ENCODE data around the gene TRPM4. TPM values are rescaled to one million over a fixed set of nuclear protein-coding genes. Genes with fewer than 3 reads are reported as not detected.

The TRPM4 gene
- total and polyA plus RNA-seq, 8 donors = 11.8 to 47.1 (median 18.7) TPM

- FAIRE-seq (no peak), ATAC-seq (no peak), DNase-seq (no peak)
- H3K27ac ChIP-seq = no peak overlapping the region
- intact Hi-C loops (cut with DNase I) = no loop called here
- no peak for TF ChIP-seq CTCF (IDR thresholded peaks at IDR 0.05)
- H3K4me3 ChIP-seq = no peak overlapping the region
- H3K9me3 ChIP-seq = no peaks in the 10 kb centered on the region
- peaks cover 0 to 7% (median 6%) of the 10 kb centered on the region in 3 donors for H3K4me1 ChIP-seq
- H3K27me3 ChIP-seq = no peaks in the 10 kb centered on the region
- 73 to 76% methylated on average over 11 of the region's 11 CpGs for WGBS, 2 donors
- peaks cover 0 to 23% (median 9%) of the 10 kb centered on the region in 3 donors for H3K36me3 ChIP-seq
Observed at GRCh38 chr19:49111218-49111998, 46.2 kb upstream of the TRPM4 start.

- intact Hi-C loops (cut with DNase I) = no loop called here
- Histone ChIP-seq H3K9me3 (no peaks in the 10 kb centered on the region), H3K4me3 (peak within 1 kb of the TSS; percentile 71 to 93 (median 90)), H3K4me1 (peaks cover 0 to 18% (median 11%) of the 10 kb centered on the region in 3 donors), H3K27me3 (no peaks in the 10 kb centered on the region), H3K27ac (peak within 1 kb of the TSS; percentile 32 to 68 (median 56)), H3K36me3 (peaks cover 0 to 3% (median 0%) of the 10 kb centered on the region in 3 donors)
- TF ChIP-seq CTCF (IDR thresholded peaks at IDR 0.05) = peak in 2 of 4 donors; percentile 28 to 43
- 0 to 1% methylated on average over 35 to 66 of the region's 66 CpGs for WGBS, 2 donors
- FAIRE-seq (no peak), ATAC-seq (peak; percentile 57 to 77 (median 68)), DNase-seq (peak; percentile 54 to 90 (median 82))
Observed at GRCh38 chr19:49113762-49114629, 43.6 kb upstream of the TRPM4 start, which contains the start of gene LIN7B. Gene LIN7B, plus strand, starts transcription at chr19:49114370. Its CDS starts 35 bp downstream, at chr19:49114405.

GRCh38 chr19:49114630-49115363, 42.8 kb upstream of the TRPM4 start:
- intact Hi-C loops (cut with DNase I) = no loop called here
- peak overlapping the region; percentile 32 to 68 (median 56) for H3K27ac ChIP-seq
- no peak for TF ChIP-seq CTCF (IDR thresholded peaks at IDR 0.05)
- H3K4me1 ChIP-seq = peaks cover 0 to 18% (median 11%) of the 10 kb centered on the region in 3 donors
- WGBS, 2 donors = 8 to 15% methylated on average over 42 to 68 of the region's 68 CpGs
- FAIRE-seq = no peak
- H3K27me3 ChIP-seq = no peaks in the 10 kb centered on the region
- ATAC-seq = peak; percentile 5 to 34 (median 16)
- no peaks in the 10 kb centered on the region for H3K9me3 ChIP-seq
- DNase-seq = peak; percentile 66 to 92 (median 73)
- peak overlapping the region; percentile 71 to 93 (median 90) for H3K4me3 ChIP-seq
- H3K36me3 ChIP-seq = no peaks in the 10 kb centered on the region

GRCh38 chr19:49116544-49116943, 41.0 kb upstream of the TRPM4 start:
- no peaks in the 10 kb centered on the region for H3K27me3 ChIP-seq
- no peak overlapping the region for H3K27ac ChIP-seq
- no peak for TF ChIP-seq CTCF (IDR thresholded peaks at IDR 0.05)
- ATAC-seq (no peak), DNase-seq (no peak), FAIRE-seq (no peak)
- intact Hi-C loops (cut with DNase I) = no loop called here
- H3K9me3 ChIP-seq = no peaks in the 10 kb centered on the region
- peaks cover 0 to 18% (median 14%) of the 10 kb centered on the region in 3 donors for H3K4me1 ChIP-seq
- H3K36me3 ChIP-seq = no peaks in the 10 kb centered on the region
- no peak overlapping the region for H3K4me3 ChIP-seq
- 38 to 52% methylated on average over 1 of the region's 1 CpG for WGBS, 2 donors

All from pancreas (tissue), 10 donors.